ENCODE data around the gene NINL. TPM values are rescaled to one million over a fixed set of nuclear protein-coding genes. Genes with fewer than 3 reads are reported as not detected.
"Not testable (repeated sequence)": the region's sequence is repeated elsewhere in the genome, so short reads cannot be mapped to it uniquely, and the experiment has no call there.

NINL gene
- total and polyA plus RNA-seq, 2 of the 8 experiments (the other 6 are each of a cell fraction or from before 2014, with no cell fraction given), result 15.3 to 30.0 TPM

DNA sequence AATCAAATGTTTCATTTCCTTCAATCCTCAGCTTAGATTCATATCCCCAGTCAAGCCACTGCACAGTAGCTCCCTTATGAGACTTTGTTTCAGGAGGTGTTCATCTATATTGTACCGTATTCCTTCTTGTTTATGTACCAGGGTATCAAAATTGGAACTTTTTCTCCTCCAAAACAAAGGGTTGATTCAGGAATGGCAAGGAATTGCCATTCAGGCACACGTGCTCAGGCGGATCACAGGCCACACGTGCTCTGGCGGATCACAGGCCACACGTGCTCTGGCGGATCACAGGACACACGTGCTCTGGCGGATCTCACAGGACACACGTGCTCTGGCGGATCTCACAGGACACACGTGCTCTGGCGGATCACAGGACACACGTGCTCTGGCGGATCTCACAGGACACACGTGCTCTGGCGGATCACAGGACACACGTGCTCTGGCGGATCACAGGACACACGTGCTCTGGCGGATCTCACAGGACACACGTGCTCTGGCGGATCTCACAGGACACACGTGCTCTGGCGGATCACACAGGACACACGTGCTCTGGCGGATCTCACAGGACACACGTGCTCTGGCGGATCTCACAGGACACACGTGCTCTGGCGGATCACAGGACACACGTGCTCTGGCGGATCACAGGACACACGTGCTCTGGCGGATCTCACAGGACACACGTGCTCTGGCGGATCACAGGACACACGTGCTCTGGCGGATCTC lies 17.0 kb upstream of the NINL start:
- not testable (repeated sequence) for H2BK12ac ChIP-seq (ENCODE audit: low read depth, low read length); H3K23me2 ChIP-seq (ENCODE audit: low read depth, low read length); H2AFZ ChIP-seq (ENCODE audit: low read length); H4K8ac ChIP-seq (ENCODE audit: extremely low read depth, insufficient read depth, low read length); H3K18ac ChIP-seq (ENCODE audit: extremely low read depth, low read length); H3K56ac ChIP-seq (replicated peaks; ENCODE audit: insufficient read length, low read depth, low read length); H2BK120ac ChIP-seq (replicated peaks; ENCODE audit: low read depth, low read length); H3K4ac ChIP-seq (replicated peaks; ENCODE audit: insufficient read length, low read depth, low read length); H2BK5ac ChIP-seq (ENCODE audit: low read depth, low read length); H4K5ac ChIP-seq (ENCODE audit: insufficient read length, low read depth, low read length); H3K23ac ChIP-seq (ENCODE audit: insufficient read length); FAIRE-seq; H3K27ac ChIP-seq (ENCODE audit: low read depth, low read length); H3K4me1 ChIP-seq (replicated peaks in 1 of 4; ENCODE audit: control insufficient read depth in 3 of 4, insufficient read depth in 4 of 4, low read length in 3 of 4); H2AK5ac ChIP-seq (ENCODE audit: low read depth, low read length); H3K79me2 ChIP-seq (ENCODE audit: control insufficient read depth in 1 of 2, insufficient read depth in 2 of 2, low read length in 2 of 2); H4K91ac ChIP-seq (replicated peaks; ENCODE audit: insufficient read length, low read length); H3K36me3 ChIP-seq (ENCODE audit: control insufficient read depth in 2 of 4, insufficient read depth in 4 of 4, low read length in 3 of 4); H3K9ac ChIP-seq (replicated peaks in 1 of 4; ENCODE audit: extremely low read depth in 1 of 4, low read depth in 3 of 4, low read length in 3 of 4); H3K9me3 ChIP-seq (ENCODE audit: insufficient read depth in 2 of 2, low read depth in 1 of 2, low read length in 1 of 2); H2BK20ac ChIP-seq (ENCODE audit: low read length); H3K4me3 ChIP-seq (ENCODE audit: extremely low read depth in 1 of 4, insufficient read depth in 2 of 4, low read depth in 3 of 4, low read length in 4 of 4); H3K4me2 ChIP-seq (ENCODE audit: insufficient read depth in 1 of 2, low read depth in 2 of 2, low read length in 2 of 2); H2BK15ac ChIP-seq (ENCODE audit: low read length); H3K79me1 ChIP-seq (ENCODE audit: low read depth, low read length); DNase-seq (ENCODE audit: low read depth in 1 of 2, low spot score in 2 of 2); H3K14ac ChIP-seq (ENCODE audit: insufficient read length); H3K27me3 ChIP-seq (replicated peaks in 1 of 4; ENCODE audit: control insufficient read depth in 3 of 4, extremely low read depth in 1 of 4, insufficient read depth in 3 of 4, low read length in 3 of 4); H4K20me1 ChIP-seq (replicated peaks in 1 of 2; ENCODE audit: control insufficient read depth in 1 of 2, insufficient read depth in 2 of 2, low read length in 2 of 2)
- POLR2A ChIA-PET (ENCODE audit: partially characterized antibody), result interaction anchor here (0.6 kb wide), 1 partner anchor 26 kb away, joined by 3 read pairs; no protein-coding TSS in a partner anchor
- 91% methylated on average over 22 of the region's 39 CpGs; no CpG with 5 or more reads in 1 of the 2 experiments for whole genome bisulfite sequencing, 2 experiments (ENCODE audit: extremely low coverage in 1 of 2, insufficient coverage in 1 of 2, insufficient read length in 1 of 2, insufficient replicate concordance in 2 of 2, low coverage in 1 of 2, low lambda C conversion rate in 2 of 2, missing lambda C conversion rate in 1 of 2)
- CTCF ChIA-PET (ENCODE audit: partially characterized antibody), result interaction anchor here (0.7 to 1.3 kb wide), 2 partner anchors 132 to 306 kb away, joined by 3 to 4 read pairs; no protein-coding TSS in a partner anchor
